Measurements from ENCODE around the gene TBC1D2B. TPM values are rescaled to one million over a fixed set of nuclear protein-coding genes. Genes with fewer than 3 reads are reported as not detected.

The TBC1D2B gene
- polyA plus RNA-seq, 3 donors, result 25.9 to 30.5 (median 28.0) TPM

GRCh38 chr15:78101423-78102105 lies 24.1 kb upstream of the TBC1D2B start:
- DNase-seq, result no peak

DNA sequence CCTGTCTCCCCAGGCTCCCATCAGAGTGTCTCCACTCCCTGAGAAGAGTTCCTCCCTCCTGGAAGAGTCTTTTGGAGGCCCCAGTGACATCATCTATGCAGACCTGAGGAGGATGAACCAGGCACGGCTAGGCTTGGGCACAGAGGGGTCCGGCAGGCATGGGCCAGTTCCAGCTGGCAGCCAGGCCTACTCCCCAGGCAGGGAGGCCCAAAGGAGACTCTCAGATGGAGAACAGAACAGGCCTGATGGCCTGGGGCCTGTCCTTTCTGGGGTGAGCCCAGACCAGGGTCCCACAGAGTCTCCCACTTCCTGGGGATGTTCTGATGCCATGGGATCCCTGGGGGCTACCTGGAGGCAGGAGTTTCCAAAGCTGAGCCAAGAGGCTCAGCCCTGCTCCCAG lies 23.4 kb upstream of the TBC1D2B start:
- no peak for DNase-seq

DNA sequence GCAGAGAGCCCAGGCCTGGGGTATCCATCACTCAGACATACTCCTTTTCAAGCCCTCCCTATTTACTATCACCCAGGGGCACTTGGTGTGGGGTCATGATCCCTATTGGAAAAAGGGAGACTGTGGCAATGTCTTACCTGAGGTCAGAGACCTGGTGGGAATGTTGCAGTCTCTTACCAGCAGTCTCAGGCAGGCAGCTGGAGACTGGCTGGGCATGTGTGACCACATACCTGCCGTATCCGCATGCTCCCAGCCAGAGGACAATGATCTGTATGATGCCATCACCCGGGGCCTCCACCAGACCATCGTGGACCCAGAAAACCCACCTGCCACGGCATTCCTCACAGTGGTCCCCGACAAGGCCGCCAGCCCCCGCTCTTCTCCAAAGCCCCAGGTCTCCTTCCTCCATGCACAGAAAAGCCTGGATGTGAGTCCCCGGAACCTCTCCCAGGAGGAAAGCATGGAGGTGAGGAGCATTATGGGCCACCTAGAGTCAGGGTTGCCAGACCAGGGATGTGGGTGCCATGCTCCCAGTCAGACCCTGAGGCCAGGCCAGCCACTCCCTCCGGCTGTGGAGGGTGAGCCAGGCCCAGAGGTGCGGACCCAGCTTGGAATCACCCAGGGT lies 20.7 kb upstream of the TBC1D2B start:
- DNase-seq, result no peak

DNA sequence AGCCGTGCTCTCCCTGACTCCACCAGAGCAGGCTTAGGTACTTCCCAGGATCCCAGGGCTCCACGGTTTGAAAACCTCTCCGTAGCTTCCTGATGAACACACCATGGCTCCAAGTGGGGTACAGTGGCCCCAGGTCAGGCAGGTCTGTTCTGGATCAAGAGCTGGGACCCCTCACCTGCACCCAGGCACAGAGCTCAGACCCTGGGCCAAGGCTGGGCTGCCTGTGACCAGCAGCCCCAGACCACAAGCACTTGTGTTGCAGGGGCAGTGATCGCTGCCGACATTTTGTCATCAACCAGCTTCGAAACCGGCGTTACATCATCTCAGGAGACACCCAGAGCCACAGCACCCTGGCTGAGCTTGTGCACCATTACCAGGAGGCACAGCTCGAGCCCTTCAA lies 20.2 kb upstream of the TBC1D2B start:
- DNase-seq, result no peak

- DNase-seq, result peak; percentile 78
Measured at GRCh38 chr15:78093242-78094020, 15.9 kb upstream of the TBC1D2B start.

DNA sequence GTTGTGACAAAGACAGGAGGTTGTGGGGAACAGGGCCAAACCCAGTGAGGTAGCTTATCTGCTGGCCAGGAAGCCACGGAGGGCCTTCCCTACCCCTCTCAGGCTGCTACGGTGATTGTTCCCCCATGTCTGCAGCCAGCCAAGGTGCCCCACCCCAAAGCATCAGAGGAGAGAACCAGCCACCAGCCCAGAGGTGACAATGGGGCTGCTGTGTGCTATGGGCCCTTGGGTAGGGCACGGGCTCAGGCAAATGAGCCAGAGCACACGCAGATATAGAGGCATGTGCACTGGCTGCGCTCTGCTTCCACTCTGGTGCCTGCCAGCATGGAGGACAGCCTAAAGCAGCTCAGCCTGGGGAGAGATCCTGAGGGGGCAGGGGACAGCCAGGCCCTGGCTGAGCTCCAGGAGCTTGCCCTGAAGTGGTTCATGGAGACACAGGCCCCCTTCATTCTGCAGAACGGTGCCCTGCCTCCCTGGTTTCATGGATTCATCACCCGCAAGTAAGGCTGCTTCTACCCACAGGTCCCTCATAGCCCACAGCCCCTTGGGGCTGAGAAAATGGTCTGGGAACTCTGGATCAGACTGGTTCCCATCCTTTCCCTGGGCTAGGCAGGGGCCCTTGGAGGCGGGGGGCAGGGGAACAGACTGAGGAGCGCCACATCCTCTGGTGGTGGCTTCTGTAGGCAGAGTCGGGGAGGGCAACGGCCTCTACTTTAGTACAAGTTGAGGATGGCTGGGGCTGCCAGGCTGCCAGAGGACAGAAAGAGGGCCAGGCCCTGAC lies 14.9 kb upstream of the TBC1D2B start, which contains the start of gene SH2D7:
Gene SH2D7, plus strand, starts transcription at position 301 of the 781 bp plus-strand sequence. Its CDS starts 24 bp downstream, at position 325.
- no peak for DNase-seq

GRCh38 chr15:78090422-78091063 lies 13.0 kb upstream of the TBC1D2B start:
- DNase-seq, result no peak

- no peak for DNase-seq
Measured at GRCh38 chr15:78088773-78089080, 11.2 kb upstream of the TBC1D2B start.

- no peak for DNase-seq
Measured at GRCh38 chr15:78087951-78088772, 10.7 kb upstream of the TBC1D2B start.

GRCh38 chr15:78085928-78086327 lies 8.4 kb upstream of the TBC1D2B start:
- DNase-seq, result no peak

GRCh38 chr15:78084449-78084750 lies 6.9 kb upstream of the TBC1D2B start:
- DNase-seq, result no peak

DNA sequence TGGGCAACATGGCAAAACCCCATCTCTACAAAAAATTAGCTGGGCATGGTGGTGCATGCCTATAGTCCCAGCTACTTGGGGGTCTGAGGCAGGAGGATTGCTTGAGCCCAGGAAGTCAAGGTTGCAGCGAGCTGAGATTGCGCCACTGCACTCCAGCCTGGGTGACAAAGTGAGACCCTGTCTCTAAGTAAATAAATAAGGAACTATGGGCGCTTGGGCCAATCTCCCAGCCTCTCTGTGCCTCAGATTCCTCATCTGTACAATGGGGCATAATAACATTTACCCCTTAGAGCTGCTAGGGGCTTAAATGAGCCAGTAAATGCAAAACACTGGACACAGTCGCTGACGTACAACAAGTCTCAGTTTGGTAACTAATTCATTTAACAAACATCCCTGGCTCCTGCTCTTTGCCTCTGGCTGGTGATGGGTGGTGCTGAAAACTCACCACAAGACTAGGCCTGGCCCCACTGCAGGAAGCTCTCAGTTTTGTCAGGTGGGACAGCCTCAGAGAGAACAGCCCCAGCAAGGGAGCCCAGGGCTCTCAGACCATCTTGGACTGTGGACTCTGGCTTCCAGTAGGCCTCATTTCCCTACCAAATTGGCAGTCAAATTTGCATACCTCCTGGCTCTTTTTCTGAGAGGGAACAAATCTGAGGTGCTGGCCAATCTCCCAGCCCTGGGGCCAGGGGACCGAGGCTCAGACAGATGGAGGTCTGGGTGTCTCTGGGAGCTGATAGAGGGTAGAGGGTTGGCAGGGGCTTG lies 6.4 kb upstream of the TBC1D2B start:
- DNase-seq, result no peak

DNA sequence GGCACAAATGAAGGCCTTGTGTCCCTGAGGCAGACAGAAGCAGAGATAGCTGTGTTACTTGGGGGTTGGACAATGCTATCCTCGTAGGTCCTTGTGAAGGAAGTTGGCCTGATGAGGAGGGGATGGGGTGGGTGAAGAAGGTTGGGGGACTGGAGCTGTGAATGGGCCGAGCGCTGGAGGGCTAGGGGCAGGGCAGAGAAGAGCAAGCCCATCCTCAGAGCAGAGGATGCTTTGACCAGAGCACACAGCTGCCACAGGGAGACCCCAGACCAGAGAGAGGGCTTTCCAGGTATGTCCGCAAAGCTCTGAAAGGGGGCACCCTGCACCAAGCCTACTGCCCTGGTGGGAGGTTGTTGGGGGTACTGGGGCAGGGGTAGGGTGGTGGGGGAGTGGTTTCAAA lies 5.7 kb upstream of the TBC1D2B start:
- DNase-seq, result no peak

GRCh38 chr15:78082743-78083110 lies 5.2 kb upstream of the TBC1D2B start:
- no peak for DNase-seq

GRCh38 chr15:78082106-78082742 lies 4.7 kb upstream of the TBC1D2B start:
- no peak for DNase-seq

DNA sequence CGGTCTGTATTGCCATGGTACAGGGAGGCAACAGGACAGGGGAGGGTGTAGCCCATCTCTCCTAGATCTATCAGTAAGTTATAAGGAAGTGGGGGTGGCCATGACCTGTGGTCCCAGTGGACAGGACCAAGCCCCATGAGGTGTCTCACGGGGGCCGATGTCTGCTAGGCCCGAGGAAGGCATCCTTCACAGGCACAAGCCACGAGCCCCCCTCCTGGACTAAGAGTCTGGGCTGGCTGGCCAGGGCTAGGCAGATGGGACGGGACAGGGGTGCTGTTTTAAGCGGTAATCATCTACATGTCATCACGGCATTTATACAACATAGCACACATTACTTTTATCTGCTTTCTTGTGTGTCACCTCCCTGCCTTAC lies 2.6 kb upstream of the TBC1D2B start:
- DNase-seq, result no peak

GRCh38 chr15:78079298-78080087 lies 2.0 kb upstream of the TBC1D2B start:
- no peak for DNase-seq

GRCh38 chr15:78077871-78078210 lies 330 bp upstream of the TBC1D2B start:
- no peak for DNase-seq

All from renal pelvis (tissue), 4 donors.